Transverse colon (tissue), 4 donors: ENCODE results near the gene PRR33.

Experiments used
- CTCF ChIP-seq, 5 experiments: fragments of 200-600 bp in 3 of 5; fragments of 450-650 bp in 2 of 5; sonication (generic) in 3 of 5; IDR thresholded peaks; 1 replicate in 2 of 5; 2 replicates in 3 of 5; pipeline ENCODE4 v1.5.1; 2016 to 2017; ENCODE audit warnings: antibody characterized with exemption in 5 of 5, inconsistent platforms in 3 of 5, mild to moderate bottlenecking in 2 of 5, moderate library complexity in 1 of 5
- EP300 ChIP-seq: sonication (generic); formaldehyde crosslinking; IDR thresholded peaks from one replicate; pipeline ENCODE4 v1.6.1; 2017; ENCODE audit warnings: antibody characterized with exemption, low read depth
- POLR2A ChIP-seq: fragments of 450-650 bp; IDR thresholded peaks from one replicate; pipeline ENCODE4 v1.6.1; 2016; ENCODE audit warnings: antibody characterized with exemption, mild to moderate bottlenecking, moderate library complexity
- POLR2AphosphoS5 ChIP-seq, 3 donors: sonication (generic); formaldehyde crosslinking; IDR thresholded peaks; one replicate each; pipeline ENCODE4 v1.6.1; 2016; ENCODE audit warnings: antibody characterized with exemption in 3 of 3

- TF ChIP-seq POLR2AphosphoS5 (IDR thresholded peaks at IDR 0.05) (peak in 2 of 3 donors; percentile 18 to 56), CTCF (IDR thresholded peaks at IDR 0.05) (no peak), POLR2A (no peak), EP300 (no peak)
Observed at GRCh38 chr11:1852877-1853276, 38.8 kb downstream of the PRR33 start, which contains the start of gene LSP1.
